Measurements from ENCODE around the gene MEIG1.
"Not testable (repeated sequence)": the region's sequence is repeated elsewhere in the genome, so short reads cannot be mapped to it uniquely, and the experiment has no call there.

The MEIG1 gene

DNA sequence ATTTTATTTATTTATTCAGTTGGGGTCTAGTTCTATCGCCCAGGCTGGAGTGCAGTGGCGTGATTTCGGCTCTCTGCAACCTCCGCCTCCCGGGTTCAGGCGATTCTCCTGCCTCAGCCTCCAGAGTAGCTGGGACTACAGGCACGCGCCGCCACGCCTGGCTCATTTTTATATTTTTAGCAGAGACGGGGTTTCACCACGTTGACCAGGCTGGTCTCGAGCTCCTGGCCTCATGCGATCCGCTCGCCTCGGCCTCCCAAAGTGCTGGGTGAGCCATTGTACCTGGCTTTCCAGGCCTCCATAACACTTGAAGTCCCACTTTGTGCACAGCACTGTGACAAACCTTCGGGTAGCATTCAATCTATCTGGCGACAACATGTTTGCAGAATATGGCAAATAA, 4.3 kb upstream of the MEIG1 start:
- peak overlapping the region; percentile 88 for H3K4me3 ChIP-seq (ENCODE audit: low read depth, low read length)

GRCh38 chr10:14958872-14959220, 342 bp upstream of the MEIG1 start:
- H3K4me1 ChIP-seq (ENCODE audit: control insufficient read depth, insufficient read depth, low read length) = no peaks in the 10 kb centered on the region
- H3K9ac ChIP-seq (ENCODE audit: low read length) = no peak overlapping the region
- peaks cover 55% of the 10 kb centered on the region for H3K27me3 ChIP-seq (ENCODE audit: control insufficient read depth, insufficient read depth, low read length)
- peak overlapping the region; percentile 79 for H3K4me3 ChIP-seq (ENCODE audit: low read depth, low read length)
- no peaks in the 10 kb centered on the region for H3K36me3 ChIP-seq (ENCODE audit: control insufficient read depth, insufficient read depth, low read length)
- H3K27ac ChIP-seq (ENCODE audit: low read depth, low read length) = no peak overlapping the region
- no peaks in the 10 kb centered on the region for H3K9me3 ChIP-seq (ENCODE audit: control insufficient read depth, insufficient read depth, low read depth, low read length)

More for the DNA sequence above, 4.3 kb upstream of the MEIG1 start:
- Histone ChIP-seq H3K36me3 (ENCODE audit: control insufficient read depth, insufficient read depth, low read length) (no peaks in the 10 kb centered on the region), H3K4me1 (ENCODE audit: control insufficient read depth, insufficient read depth, low read length) (peaks cover 13% of the 10 kb centered on the region), H3K27me3 (ENCODE audit: control insufficient read depth, insufficient read depth, low read length) (peaks cover 27% of the 10 kb centered on the region), H3K27ac (ENCODE audit: low read depth, low read length) (no peak overlapping the region), H3K9ac (ENCODE audit: low read length) (no peak overlapping the region), H3K9me3 (ENCODE audit: control insufficient read depth, insufficient read depth, low read depth, low read length) (no peaks in the 10 kb centered on the region)

DNA sequence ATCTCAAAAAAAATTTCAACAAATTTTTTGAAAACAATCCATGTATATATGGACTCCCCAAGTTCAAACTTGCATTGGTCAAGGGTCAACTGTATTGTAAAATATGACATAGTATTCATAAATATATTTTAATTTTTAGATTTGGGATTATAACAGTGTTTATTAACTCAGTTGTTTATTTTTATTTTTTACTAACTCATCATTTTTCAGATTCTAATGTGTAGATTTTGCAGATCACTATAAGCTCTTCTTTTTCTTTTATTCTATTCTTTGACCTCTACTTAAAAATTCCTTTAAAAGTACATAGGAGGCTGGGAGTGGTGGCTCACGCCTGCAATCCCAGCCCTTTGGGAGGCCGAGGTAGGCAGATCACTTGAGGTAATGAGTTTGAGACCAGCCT, 8.7 kb downstream of the MEIG1 start:
- Histone ChIP-seq H3K27ac (ENCODE audit: low read depth, low read length) (no peak overlapping the region), H3K4me1 (ENCODE audit: control insufficient read depth, insufficient read depth, low read length) (no peaks in the 10 kb centered on the region), H3K36me3 (ENCODE audit: control insufficient read depth, insufficient read depth, low read length) (no peaks in the 10 kb centered on the region), H3K9ac (ENCODE audit: low read length) (no peak overlapping the region), H3K27me3 (ENCODE audit: control insufficient read depth, insufficient read depth, low read length) (peaks cover 43% of the 10 kb centered on the region), H3K4me3 (ENCODE audit: low read depth, low read length) (no peak overlapping the region), H3K9me3 (ENCODE audit: control insufficient read depth, insufficient read depth, low read depth, low read length) (no peaks in the 10 kb centered on the region)

DNA sequence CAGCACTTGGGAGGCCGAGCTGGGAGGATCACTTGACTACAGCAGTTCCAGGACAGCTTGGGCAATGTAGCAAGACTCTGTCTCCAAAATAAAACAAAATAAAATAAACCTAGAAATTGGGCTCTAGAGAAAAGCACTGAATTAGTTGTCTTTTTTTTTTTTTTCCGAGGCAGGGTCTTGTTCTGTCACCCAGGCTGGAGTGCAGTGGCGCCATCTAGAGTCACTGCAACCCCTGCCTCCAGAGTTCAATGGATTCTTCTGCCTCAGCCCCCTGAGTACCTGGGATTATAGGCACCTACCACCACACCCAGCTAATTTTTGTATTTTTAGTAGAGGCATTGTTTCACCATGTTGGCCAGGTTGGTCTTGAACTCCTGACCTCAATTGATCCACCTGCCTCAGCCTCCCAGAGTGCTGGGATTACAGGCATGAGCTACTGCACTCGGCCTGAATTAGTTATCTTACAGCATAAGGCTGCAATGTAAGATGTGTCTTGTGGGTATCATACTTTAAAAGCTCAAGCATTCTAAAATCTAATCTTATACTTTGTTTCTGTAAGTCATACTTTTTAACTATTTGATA, 12.8 kb downstream of the MEIG1 start:
- Histone ChIP-seq H3K27ac (ENCODE audit: low read depth, low read length) (no peak overlapping the region), H3K9ac (ENCODE audit: low read length) (no peak overlapping the region), H3K4me3 (ENCODE audit: low read depth, low read length) (no peak overlapping the region), H3K9me3 (ENCODE audit: control insufficient read depth, insufficient read depth, low read depth, low read length) (no peaks in the 10 kb centered on the region), H3K4me1 (ENCODE audit: control insufficient read depth, insufficient read depth, low read length) (no peaks in the 10 kb centered on the region), H3K36me3 (ENCODE audit: control insufficient read depth, insufficient read depth, low read length) (no peaks in the 10 kb centered on the region), H3K27me3 (ENCODE audit: control insufficient read depth, insufficient read depth, low read length) (peaks cover 38% of the 10 kb centered on the region)

GRCh38 chr10:14974153-14974998, 15.2 kb downstream of the MEIG1 start:
- H3K9ac ChIP-seq (ENCODE audit: low read length); H3K9me3 ChIP-seq (ENCODE audit: control insufficient read depth, insufficient read depth, low read depth, low read length); H3K4me3 ChIP-seq (ENCODE audit: low read depth, low read length); H3K27ac ChIP-seq (ENCODE audit: low read depth, low read length); H3K36me3 ChIP-seq (ENCODE audit: control insufficient read depth, insufficient read depth, low read length); H3K4me1 ChIP-seq (ENCODE audit: control insufficient read depth, insufficient read depth, low read length): not testable (repeated sequence)
- H3K27me3 ChIP-seq (ENCODE audit: control insufficient read depth, insufficient read depth, low read length) = peaks cover 25% of the 10 kb centered on the region

DNA sequence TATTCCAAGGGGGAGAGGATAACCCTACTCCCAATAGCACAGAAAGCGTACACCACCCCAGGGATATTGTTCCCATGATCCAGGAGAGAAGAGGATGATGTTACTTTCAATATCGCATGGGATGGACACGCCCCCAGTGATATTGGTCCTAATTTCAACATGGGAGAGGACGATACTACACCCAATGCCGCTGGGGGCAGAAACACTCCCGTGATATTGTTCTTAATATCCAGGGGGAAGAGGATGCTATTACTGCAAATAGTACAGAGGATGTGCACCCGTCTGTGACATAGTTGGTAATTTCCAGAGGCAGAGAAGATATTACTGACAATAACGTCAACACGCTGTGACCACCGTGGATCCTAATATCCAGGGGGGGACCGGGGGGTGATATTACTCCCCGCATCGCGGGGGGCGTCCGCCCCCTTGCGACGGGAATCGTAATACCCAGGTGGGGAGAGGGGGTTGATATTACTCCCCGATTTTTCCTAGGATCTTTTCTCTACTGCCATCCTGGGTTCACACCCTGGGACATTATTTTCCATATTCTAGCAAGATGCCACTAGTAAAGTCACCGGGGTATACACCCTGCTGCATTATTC, 16.6 kb downstream of the MEIG1 start:
- Histone ChIP-seq H3K27me3 (ENCODE audit: control insufficient read depth, insufficient read depth, low read length) (peaks cover 12% of the 10 kb centered on the region; the same call in 1 of the 2 replicates), H3K9me3 (ENCODE audit: control insufficient read depth, insufficient read depth, low read depth, low read length) (no peaks in the 10 kb centered on the region), H3K27ac (ENCODE audit: low read depth, low read length) (no peak overlapping the region), H3K9ac (ENCODE audit: low read length) (no peak overlapping the region), H3K36me3 (ENCODE audit: control insufficient read depth, insufficient read depth, low read length) (no peaks in the 10 kb centered on the region), H3K4me1 (ENCODE audit: control insufficient read depth, insufficient read depth, low read length) (no peaks in the 10 kb centered on the region), H3K4me3 (ENCODE audit: low read depth, low read length) (no peak overlapping the region)

DNA sequence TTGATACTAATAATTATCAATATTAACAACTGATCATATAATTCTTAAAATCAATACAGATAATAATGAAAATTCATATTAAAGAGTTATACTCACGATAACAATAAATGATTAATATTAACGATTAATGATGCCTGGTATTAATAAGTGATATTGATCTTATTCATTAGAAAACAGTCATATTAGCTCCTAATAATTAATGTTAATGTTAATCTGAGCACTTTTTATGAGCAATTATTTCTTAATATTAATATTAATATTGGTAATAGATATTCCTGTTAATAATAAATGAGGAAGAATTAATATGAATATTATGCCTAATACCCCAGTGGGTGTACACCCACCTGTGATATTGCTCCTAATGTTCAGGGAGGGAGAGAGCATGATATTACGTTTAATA, 23.6 kb downstream of the MEIG1 start:
- Histone ChIP-seq H3K9me3 (ENCODE audit: control insufficient read depth, insufficient read depth, low read depth, low read length) (no peaks in the 10 kb centered on the region), H3K4me1 (ENCODE audit: control insufficient read depth, insufficient read depth, low read length) (no peaks in the 10 kb centered on the region), H3K9ac (ENCODE audit: low read length) (no peak overlapping the region), H3K27me3 (ENCODE audit: control insufficient read depth, insufficient read depth, low read length) (no peaks in the 10 kb centered on the region; the same call in 1 of the 2 replicates), H3K4me3 (ENCODE audit: low read depth, low read length) (no peak overlapping the region), H3K36me3 (ENCODE audit: control insufficient read depth, insufficient read depth, low read length) (no peaks in the 10 kb centered on the region), H3K27ac (ENCODE audit: low read depth, low read length) (no peak overlapping the region)

- not testable (repeated sequence) for H3K9ac ChIP-seq (ENCODE audit: low read length); H3K36me3 ChIP-seq (ENCODE audit: control insufficient read depth, insufficient read depth, low read length); H3K27ac ChIP-seq (ENCODE audit: low read depth, low read length); H3K9me3 ChIP-seq (ENCODE audit: control insufficient read depth, insufficient read depth, low read depth, low read length); H3K4me1 ChIP-seq (ENCODE audit: control insufficient read depth, insufficient read depth, low read length); H3K27me3 ChIP-seq (ENCODE audit: control insufficient read depth, insufficient read depth, low read length); H3K4me3 ChIP-seq (ENCODE audit: low read depth, low read length)
Measured at GRCh38 chr10:14989552-14989951, 30.4 kb downstream of the MEIG1 start.

DNA sequence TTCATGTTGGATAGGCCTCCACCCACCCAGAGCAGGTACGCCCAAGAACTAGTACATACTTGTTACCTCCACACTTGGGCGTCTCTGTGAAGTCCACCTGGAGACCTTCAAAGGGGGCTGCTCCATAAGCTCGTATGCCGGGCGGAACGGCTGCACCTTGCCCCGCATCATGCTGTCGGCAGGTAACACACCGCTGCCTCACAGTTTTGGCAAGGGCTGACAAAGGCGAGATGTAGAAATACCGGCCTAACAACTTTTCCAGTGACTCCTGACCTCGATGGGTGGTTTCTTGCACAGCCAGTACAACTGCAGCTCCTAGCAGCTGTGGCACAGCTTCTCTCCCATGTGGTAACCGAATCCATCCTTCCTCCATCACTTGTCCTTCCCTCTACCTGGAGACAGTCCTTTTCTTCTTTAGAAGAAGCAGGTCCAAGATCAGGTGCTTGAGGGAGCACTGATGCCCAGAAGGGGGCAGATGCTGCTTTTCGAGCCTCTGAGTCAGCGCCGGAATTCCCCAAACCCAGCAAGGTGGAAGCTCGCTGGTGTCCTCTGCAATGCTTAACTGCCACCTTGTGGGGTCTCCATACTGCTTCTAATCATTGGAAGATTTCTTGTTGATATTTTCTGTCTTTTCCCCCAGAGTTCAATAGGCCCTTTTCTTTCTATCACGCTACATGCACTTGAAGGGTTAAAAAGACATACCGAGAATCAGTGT, 32.0 kb downstream of the MEIG1 start:
- not testable (repeated sequence) for H3K36me3 ChIP-seq (ENCODE audit: control insufficient read depth, insufficient read depth, low read length); H3K9ac ChIP-seq (ENCODE audit: low read length)

GRCh38 chr10:14992336-14992735, 33.1 kb downstream of the MEIG1 start:
- not testable (repeated sequence) for H3K4me3 ChIP-seq (ENCODE audit: low read depth, low read length); H3K27ac ChIP-seq (ENCODE audit: low read depth, low read length); H3K9ac ChIP-seq (ENCODE audit: low read length); H3K36me3 ChIP-seq (ENCODE audit: control insufficient read depth, insufficient read depth, low read length); H3K27me3 ChIP-seq (ENCODE audit: control insufficient read depth, insufficient read depth, low read length); H3K9me3 ChIP-seq (ENCODE audit: control insufficient read depth, insufficient read depth, low read depth, low read length); H3K4me1 ChIP-seq (ENCODE audit: control insufficient read depth, insufficient read depth, low read length)

More for the DNA sequence above, 32.0 kb downstream of the MEIG1 start:
- H3K27me3 ChIP-seq (ENCODE audit: control insufficient read depth, insufficient read depth, low read length); H3K9me3 ChIP-seq (ENCODE audit: control insufficient read depth, insufficient read depth, low read depth, low read length); H3K4me3 ChIP-seq (ENCODE audit: low read depth, low read length); H3K4me1 ChIP-seq (ENCODE audit: control insufficient read depth, insufficient read depth, low read length); H3K27ac ChIP-seq (ENCODE audit: low read depth, low read length): not testable (repeated sequence)
